Colon (tissue), 2 donors: ENCODE data around the gene ARHGEF33.

Source experiments
- FAIRE-seq: peaks from 2 replicates; lab custom pipeline; 2012; peaks lifted over from hg19 to GRCh38; lab: Jason Lieb, UNC
- donor health status: control.
- donor health status: control.

ARHGEF33 gene

GRCh38 chr2:38960609-38961320 is 71.1 kb downstream of the ARHGEF33 start:
- FAIRE-seq, result no peak

DNA sequence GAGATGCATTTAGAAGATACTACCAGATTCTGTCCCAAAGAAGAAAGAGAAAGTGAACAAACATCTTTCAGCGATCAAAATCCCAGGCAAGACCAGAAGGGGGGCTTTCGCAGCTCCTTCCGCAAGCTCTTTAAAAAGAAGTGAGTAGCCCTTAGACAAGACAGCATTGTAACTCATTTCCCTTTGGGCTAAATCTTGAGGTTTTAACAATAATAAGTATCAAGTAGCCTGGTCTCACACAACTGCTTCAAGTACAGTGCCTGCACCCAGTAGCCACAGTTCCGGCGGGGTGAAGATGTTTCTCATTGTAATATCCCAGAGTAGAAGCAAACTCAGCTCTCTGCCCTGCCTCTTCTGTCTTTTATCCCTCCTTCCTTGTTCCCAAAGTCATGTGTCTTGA is 76.3 kb downstream of the ARHGEF33 start:
- FAIRE-seq, result no peak

GRCh38 chr2:38966678-38967077 is 77.0 kb downstream of the ARHGEF33 start:
- no peak for FAIRE-seq

DNA sequence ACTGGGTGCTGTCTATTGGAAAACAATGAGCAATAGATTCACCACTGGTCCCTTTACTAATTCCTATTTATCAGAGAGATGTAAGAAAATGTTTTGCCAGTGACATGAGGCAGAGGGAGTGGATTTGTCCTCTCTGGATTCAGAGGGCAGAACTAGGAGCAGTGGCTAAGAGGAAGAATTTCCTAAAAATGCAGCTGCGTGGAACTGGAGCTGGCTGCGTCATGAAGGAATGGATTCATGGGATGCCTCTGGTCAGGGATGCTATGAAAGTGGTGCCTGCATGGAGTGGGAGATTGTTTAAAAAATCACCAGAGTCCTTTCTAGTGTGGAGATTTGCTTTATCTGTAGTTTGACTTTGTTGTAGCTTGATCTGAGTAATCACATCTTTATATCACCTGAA is 78.3 kb downstream of the ARHGEF33 start:
- FAIRE-seq, result no peak

DNA sequence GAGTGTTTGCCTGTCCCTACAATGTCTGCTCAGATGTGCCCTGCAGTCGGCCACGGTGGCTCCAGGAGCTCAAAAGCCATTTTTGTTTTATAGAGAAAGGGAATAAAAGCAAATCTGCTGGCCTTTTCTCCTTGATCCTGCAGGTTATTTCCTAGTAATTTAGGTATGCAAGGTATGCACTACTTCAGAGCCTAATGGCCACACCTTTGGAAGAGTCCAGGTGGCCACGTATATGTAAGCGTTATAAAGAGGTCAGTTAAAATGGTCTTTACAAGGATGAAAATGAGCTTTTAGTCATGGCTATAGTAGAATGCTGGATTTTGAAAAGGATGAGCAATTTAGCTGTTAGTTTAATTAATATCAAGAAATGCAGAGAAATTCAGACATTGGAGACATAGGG is 81.7 kb downstream of the ARHGEF33 start:
- FAIRE-seq, result no peak

DNA sequence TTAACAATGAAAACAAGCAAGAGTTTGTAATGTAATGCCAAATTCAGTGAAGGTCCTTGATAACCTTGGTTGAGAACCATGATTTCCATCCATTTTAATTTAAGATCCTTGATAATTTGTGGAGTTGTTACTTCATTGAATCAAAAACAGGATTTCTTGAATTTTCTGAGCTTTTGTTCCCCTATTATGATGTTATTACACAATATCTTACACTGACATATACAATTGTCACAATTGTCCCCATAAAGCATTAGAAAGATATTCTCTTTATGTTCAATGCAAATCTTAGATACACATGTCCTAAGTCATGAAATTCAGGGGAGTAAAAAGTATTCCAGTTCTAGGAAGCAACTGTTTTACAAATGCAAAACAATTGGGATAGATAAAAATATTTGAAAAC is 83.6 kb downstream of the ARHGEF33 start:
- no peak for FAIRE-seq

GRCh38 chr2:38975042-38975441 is 85.4 kb downstream of the ARHGEF33 start:
- FAIRE-seq, result no peak

- FAIRE-seq, result no peak
Observed at GRCh38 chr2:38977047-38977446, 87.4 kb downstream of the ARHGEF33 start.

DNA sequence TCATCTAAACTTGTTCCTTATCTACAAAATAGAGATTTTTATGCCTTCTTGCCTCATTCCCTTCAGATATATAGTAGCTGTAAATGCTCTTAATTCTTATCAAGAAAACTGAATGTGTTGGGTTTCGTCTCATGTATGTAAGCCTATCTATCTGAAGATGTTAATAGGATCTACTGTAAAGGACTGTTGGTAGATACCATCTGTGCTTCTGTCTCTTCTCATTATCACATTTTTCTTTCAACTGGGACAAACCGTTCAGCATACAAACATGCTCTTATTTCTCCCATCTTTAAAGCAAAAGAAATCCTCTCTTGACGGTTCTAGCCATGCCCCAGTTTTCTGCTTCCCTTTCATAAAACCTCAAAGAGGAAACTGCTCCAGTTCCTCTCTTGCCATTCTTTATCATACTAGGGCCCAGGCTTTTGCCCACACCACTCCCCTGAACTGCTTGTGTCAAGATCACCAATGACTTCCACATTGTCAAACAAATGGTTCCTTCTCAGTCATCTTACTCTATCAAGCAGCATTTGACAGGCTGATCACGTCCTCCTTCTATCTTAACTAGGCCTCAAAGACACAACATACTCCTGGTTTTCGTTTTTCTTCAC is 88.7 kb downstream of the ARHGEF33 start:
- no peak for FAIRE-seq

DNA sequence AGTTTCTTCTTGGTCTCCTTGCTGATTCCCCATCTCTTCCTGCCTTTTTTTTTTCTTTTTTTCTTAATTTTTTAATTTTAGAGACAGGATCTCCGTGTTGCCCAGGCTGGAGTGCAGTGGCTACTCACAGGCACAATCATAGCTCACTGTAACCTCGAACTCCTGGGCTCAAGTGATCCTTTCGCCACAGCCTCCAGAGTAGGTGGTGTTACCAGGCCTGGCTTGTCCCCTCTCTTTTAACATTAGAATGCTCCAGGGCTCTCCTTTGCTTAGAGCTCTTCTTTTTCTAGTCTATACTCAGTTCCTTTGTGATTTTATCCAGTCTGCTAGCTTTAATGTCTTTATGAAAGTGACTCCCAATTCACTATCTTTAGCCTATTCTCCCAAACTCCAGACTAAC is 89.2 kb downstream of the ARHGEF33 start:
- no peak for FAIRE-seq

- no peak for FAIRE-seq
Observed at GRCh38 chr2:38981003-38981669, 91.5 kb downstream of the ARHGEF33 start.

DNA sequence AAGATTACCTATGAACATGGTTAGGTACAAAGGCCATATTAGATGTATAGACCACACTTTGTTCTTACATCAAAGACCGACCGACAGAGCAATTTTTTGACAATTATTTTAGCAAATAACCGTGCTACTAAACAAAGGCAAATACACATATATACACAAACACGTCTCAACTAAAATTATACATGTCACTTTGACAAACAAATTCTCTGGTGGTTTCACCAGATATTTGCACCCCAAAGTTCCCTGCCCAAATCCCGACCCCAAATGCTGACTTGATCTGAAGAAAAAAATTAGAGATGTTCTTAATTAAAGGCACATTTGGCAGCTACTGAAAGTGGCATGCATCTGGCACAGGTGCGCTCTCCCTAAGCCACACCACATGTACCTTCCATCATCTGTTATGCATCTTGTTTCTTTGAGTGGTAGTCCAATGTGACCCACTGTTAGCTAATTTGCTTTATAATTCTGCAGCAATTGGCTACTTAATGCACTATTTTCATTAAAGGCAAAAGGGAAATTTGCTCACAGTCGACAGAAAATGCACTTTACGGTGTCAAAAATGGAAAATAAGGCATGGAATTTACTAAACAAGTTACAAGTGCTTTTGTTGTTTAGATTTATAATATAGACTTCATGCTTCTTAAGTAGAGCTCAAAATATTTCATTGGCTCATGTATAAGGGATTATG is 92.1 kb downstream of the ARHGEF33 start:
- no peak for FAIRE-seq

- no peak for FAIRE-seq
Observed at GRCh38 chr2:38982498-38982897, 92.8 kb downstream of the ARHGEF33 start.

- FAIRE-seq, result no peak
Observed at GRCh38 chr2:38988716-38989115, 99.0 kb downstream of the ARHGEF33 start.

DNA sequence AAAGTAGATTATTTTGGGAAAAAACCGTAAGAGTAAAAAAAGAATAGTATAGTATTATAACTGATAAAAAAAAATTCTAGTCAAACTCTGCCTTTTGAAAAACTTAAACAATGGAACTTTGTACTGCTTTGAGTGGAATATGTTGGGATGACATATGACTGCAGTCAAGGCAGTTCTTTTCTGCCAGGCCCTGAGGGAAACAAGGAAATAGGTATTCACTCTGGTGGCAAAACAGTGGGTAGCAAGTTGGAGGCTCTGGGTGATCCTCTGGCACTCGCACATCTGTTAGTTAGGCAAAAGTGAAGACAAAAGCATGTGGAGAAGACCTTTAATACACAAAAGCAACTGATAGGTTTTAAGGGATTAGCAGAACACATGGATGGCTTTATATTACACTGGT is 102.2 kb downstream of the ARHGEF33 start:
- FAIRE-seq, result no peak

DNA sequence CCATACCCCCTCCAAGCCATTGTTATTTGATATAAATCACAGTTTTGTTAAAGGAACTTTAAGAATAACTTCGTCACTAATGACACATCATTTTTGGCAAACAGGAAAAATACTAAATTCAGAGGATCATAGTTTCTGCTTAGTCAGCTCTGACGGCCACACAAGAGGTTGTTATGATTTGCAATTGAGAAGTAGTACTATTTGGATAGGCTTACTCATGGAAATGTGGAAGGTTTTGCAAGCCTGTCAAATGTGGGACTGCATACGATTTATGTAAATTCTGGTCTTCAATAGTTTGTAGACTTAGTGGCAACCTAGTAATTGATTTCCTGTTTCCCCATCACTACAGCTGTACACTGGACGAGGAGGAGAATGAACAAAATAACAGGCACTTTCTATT is 108.1 kb downstream of the ARHGEF33 start:
- FAIRE-seq, result no peak

- no peak for FAIRE-seq
Observed at GRCh38 chr2:39000552-39000951, 110.9 kb downstream of the ARHGEF33 start.

DNA sequence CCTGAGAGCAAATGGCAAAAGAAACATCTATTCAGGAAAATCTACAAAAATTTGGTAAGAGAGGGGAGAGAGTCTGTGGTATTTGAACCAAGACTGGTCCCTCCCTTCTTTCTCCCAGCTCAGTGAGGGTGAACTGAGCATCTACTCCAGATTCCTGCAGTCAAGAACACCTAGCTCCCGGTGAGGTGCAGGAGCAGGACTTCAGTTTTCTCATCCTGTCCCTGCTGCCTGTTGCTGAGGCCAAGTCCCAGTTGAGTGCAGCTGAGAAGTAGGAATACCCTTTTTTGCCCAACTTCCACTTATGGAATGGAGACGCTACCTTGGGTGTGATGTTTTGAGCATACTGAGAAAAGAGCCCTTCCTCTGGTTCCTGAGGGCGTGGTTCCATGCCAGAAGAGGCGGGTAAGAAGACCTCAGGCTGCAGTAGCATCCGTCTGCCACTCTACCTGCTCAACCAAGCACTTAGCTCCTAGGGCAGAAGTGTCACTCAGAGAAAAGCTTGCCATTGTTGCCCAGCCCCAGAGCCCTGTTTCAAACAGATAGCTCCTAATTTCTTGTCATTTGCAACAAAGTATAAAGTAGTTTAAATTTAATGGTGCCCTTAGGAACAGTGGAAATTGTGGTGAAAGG is 118.3 kb downstream of the ARHGEF33 start:
- FAIRE-seq, result no peak

GRCh38 chr2:39008665-39009064 is 119.0 kb downstream of the ARHGEF33 start:
- no peak for FAIRE-seq

DNA sequence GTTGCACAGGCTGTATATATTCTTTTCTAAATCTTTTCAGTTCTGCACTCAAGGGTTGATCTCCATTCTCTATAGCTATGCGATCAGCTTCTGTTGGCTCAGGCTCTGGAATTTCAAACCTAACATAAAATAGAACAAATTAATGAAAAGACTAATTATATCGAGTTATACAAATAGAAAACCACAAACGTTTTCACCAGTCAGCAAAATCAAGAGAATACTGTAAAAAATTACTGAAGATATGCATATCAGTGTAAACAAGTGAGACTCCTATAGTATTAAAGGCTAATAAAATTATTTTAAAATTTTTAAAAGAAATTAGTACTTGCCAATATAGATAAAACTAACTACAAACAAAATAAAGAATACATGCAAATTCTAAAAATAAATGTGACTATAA is 124.2 kb downstream of the ARHGEF33 start:
- FAIRE-seq, result no peak

DNA sequence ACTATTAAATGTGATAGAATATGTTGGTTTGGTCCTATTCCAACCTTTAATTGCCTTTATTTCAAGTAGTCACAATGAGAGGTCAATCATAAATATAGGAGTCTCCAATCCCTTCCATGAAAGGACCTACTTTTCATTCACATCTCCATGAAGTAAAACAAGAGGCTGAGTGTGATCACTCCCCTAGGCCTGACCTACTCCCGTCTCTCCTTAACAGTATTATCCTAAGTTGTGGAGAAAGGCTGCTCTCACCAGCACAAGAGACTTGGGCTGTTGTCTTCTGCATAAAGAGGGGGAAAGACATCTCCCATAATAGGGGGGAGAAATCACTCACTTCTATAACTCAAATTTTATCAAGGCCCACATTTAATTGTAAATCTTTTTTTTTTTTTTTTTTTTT is 125.7 kb downstream of the ARHGEF33 start:
- no peak for FAIRE-seq

DNA sequence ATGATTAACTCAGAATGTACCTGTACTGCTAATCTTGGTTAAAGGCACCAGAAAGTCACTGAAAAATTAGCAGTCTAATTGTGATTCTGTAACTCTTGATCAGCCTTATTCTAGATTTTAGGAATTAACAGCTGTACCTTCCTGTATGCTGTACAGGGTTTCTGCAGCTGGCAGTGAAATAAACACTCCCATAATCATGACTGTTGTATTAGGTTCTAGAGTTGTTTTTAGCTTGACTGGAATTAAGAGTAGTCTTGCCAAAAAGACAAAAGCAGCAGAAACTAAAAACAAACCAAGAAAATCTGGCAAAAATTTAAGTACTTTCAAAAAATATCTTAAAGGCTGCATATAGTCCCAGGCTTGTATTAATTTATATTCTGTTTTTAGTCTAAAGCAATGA is 127.7 kb downstream of the ARHGEF33 start:
- FAIRE-seq, result no peak

DNA sequence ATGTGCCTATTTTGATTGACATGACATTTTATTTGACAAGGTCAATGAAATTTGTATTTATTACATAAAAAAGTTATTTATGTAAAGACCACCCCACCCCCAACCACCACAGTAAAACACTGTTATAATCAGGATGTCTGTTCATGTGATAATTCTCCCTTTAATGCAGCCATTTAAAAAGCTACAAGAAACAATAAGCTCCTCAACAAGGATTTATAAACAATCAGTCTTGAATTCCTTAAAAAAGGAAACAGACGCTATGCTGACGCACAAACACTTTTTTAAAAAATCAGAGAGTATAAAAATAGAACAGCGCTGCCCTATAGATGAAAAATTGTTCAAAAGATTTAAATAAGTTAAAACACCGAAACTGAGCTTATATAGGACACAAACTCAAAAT is 129.0 kb downstream of the ARHGEF33 start:
- FAIRE-seq, result no peak
